RWPE2 (cell line): Measurements from ENCODE around the gene ST8SIA6.

Experiments used
- ATAC-seq: fragments of 200-7000 bp; cut with Tn5 transposase; 3 replicates; pipeline ENCODE4 v1.9.1; 2021; ENCODE audit warnings: low read depth
- DNase-seq: peaks from one replicate; pipeline ENCODE4 v3.0.0-alpha.2; 2020; ENCODE audit warnings: low spot score
- H3K27ac ChIP-seq: fragments of 450-650 bp; 2 replicates; pipeline ENCODE4 v1.5.1; 2017; ENCODE audit warnings: mild to moderate bottlenecking; ENCODE audit not compliant: poor library complexity, severe bottlenecking
- H3K27me3 ChIP-seq: fragments of 250-450 bp; sonication (Bioruptor Pico); 2 replicates; pipeline ENCODE4 v1.5.1; 2021; ENCODE audit warnings: mild to moderate bottlenecking, moderate library complexity; ENCODE audit not compliant: insufficient read depth, poor library complexity, severe bottlenecking
- H3K36me3 ChIP-seq: fragments of 250-450 bp; sonication (Bioruptor Pico); 2 replicates; pipeline ENCODE4 v1.5.1; 2020; ENCODE audit warnings: low read depth, mild to moderate bottlenecking, moderate library complexity
- H3K4me1 ChIP-seq: fragments of 250-450 bp; sonication (Bioruptor Pico); 2 replicates; pipeline ENCODE4 v1.5.1; 2021; ENCODE audit warnings: mild to moderate bottlenecking, moderate library complexity; ENCODE audit not compliant: insufficient read depth, poor library complexity, severe bottlenecking
- H3K4me3 ChIP-seq: fragments of 250-450 bp; sonication (Bioruptor Pico); 2 replicates; pipeline ENCODE4 v1.5.1; 2021; ENCODE audit warnings: mild to moderate bottlenecking, moderate library complexity; ENCODE audit not compliant: severe bottlenecking
- H3K9me3 ChIP-seq: fragments of 250-450 bp; sonication (Bioruptor Pico); 2 replicates; pipeline ENCODE4 v1.5.1; 2021; ENCODE audit warnings: mild to moderate bottlenecking, moderate library complexity; ENCODE audit not compliant: severe bottlenecking
- TF ChIP-seq, protein P1 (sequence below): fragments of 450-650 bp; IDR thresholded peaks from one replicate; pipeline ENCODE4 v1.5.1; 2017; ENCODE audit warnings: mild to moderate bottlenecking, moderate library complexity; ENCODE audit not compliant: poor library complexity, severe bottlenecking

The ST8SIA6 gene

DNA sequence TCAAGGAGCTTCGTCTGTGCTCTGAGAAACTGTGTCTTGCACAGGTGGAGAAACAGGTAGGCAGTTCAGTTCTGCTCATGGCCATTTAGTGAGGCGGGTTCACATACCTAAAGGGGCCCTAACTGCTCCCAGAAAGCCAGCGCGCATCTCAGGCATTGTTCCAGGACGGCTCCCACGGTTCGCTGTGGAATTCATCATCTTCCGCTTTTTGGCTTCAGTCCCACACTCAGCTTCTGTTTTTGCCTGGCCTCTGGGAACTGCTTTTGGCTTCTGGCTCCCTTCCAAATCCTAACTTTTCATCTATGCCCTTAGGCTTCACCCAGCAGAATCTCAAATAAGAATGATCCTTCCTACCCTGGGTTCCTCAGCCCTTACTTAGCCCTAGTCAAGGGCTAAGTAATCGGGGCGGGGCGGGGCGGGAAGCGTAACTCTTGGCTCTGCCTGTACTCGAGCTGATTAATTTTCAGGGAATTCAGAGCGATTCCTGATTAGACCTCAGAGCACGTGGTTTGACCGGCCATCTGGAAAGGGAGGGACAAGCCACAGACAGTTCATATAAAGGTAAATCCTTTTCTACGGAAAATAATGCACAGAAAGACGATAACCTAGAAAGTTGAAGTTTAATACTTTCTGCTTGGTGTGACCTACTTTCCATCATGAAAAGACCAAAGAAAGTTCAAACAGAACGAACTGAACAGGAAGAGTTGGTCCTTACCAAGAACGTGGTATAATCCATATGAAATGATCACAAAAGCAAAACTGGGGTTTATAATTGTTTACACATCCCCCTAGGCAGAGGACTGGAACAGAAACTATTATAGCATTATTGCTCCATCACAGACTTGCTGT lies 105.7 kb downstream of the ST8SIA6 start:
- Histone ChIP-seq H3K4me1 (peaks cover 35% of the 10 kb centered on the region), H3K27ac (peak overlapping the region; percentile 91), H3K27me3 (no peaks in the 10 kb centered on the region), H3K4me3 (no peak overlapping the region), H3K9me3 (no peaks in the 10 kb centered on the region), H3K36me3 (no peaks in the 10 kb centered on the region)
- TF ChIP-seq, protein P1, sequence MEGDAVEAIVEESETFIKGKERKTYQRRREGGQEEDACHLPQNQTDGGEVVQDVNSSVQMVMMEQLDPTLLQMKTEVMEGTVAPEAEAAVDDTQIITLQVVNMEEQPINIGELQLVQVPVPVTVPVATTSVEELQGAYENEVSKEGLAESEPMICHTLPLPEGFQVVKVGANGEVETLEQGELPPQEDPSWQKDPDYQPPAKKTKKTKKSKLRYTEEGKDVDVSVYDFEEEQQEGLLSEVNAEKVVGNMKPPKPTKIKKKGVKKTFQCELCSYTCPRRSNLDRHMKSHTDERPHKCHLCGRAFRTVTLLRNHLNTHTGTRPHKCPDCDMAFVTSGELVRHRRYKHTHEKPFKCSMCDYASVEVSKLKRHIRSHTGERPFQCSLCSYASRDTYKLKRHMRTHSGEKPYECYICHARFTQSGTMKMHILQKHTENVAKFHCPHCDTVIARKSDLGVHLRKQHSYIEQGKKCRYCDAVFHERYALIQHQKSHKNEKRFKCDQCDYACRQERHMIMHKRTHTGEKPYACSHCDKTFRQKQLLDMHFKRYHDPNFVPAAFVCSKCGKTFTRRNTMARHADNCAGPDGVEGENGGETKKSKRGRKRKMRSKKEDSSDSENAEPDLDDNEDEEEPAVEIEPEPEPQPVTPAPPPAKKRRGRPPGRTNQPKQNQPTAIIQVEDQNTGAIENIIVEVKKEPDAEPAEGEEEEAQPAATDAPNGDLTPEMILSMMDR = no peak
- ATAC-seq = peak; percentile 94
- peak; percentile 93 for DNase-seq

DNA sequence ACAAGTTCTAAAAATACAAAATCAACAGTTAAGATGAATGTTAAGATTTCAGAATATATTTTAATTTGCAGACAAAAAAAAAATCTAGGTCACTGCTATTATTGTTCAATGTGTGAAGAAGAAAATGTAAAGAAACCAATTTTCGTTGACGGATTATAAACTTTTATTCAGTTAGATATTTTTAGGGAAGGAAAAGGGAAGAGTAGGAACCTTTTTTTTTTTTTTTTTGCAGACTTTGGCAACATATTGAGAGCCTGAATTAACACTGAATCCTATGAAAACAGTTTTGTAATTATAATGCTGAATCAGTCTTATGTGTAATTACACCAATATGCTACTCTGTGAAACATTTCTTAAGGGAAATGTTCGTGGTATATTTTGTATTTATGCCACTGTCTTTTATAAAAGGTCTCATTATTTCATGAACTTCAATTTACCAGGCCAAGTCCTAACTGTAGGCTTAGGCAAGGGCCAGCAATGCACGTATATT lies 106.3 kb downstream of the ST8SIA6 start:
- ATAC-seq = no peak
- peak overlapping the region; percentile 91 for H3K27ac ChIP-seq

DNA sequence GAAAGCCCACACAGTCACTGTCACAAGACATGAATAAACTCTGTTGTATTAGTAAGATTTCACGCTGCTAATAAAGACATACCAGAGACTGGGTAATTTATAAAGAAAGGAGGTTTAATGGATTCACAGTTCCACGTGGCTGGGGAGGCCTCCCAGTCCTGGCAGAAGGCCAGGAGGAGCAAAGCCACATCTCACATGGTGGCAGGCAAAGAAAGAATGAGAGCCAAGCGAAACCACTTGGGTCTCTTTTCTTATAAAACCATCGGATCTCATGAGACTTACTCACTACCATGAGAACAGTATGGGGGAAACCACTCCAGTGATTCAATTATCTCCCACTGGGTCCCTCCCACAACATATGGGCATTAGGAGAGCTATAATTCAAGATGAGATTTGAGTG lies 110.2 kb downstream of the ST8SIA6 start:
- H3K27ac ChIP-seq = no peak overlapping the region
- H3K4me1 ChIP-seq = peaks cover 9% of the 10 kb centered on the region
- H3K36me3 ChIP-seq = no peaks in the 10 kb centered on the region
- H3K27me3 ChIP-seq = no peaks in the 10 kb centered on the region
- TF ChIP-seq, protein P1 = no peak
- no peak overlapping the region for H3K4me3 ChIP-seq
- DNase-seq (no peak), ATAC-seq (no peak)
- peaks cover 7% of the 10 kb centered on the region for H3K9me3 ChIP-seq

More for the DNA sequence above, 106.3 kb downstream of the ST8SIA6 start:
- no peaks in the 10 kb centered on the region for H3K36me3 ChIP-seq
- no peaks in the 10 kb centered on the region for H3K27me3 ChIP-seq
- H3K4me3 ChIP-seq = no peak overlapping the region
- H3K4me1 ChIP-seq = peaks cover 28% of the 10 kb centered on the region
- DNase-seq = no peak
- no peaks in the 10 kb centered on the region for H3K9me3 ChIP-seq
- TF ChIP-seq, protein P1 = no peak

DNA sequence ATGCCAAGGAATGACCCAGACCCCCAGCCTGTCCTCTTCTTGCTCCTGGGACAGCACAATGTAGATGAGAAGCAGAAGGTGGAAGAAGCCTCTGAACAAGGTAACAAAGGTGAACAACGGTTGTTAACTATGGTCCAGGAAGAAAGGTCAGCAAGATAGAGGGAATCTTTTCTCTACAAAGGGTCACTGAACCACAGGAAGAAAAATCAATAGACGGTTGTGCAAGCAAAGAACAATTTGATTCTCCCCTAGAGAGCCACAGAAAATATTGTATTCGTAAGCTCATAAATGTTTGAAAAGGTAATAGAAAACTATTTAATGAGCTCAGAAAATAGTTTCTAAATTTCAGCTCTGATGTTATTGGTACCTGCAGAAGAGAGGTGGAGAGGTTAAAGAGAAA lies 111.3 kb downstream of the ST8SIA6 start:
- no peak for DNase-seq
- TF ChIP-seq, protein P1 = no peak
- ATAC-seq = no peak
- Histone ChIP-seq H3K27ac (no peak overlapping the region), H3K9me3 (peaks cover 7% of the 10 kb centered on the region), H3K4me1 (peaks cover 2% of the 10 kb centered on the region), H3K4me3 (no peak overlapping the region), H3K27me3 (no peaks in the 10 kb centered on the region), H3K36me3 (no peaks in the 10 kb centered on the region)
